Small intestine (tissue), 7 donors: ENCODE data around the gene AATF. TPM values are rescaled to one million over a fixed set of nuclear protein-coding genes. Genes with fewer than 3 reads are reported as not detected.

Source experiments
- DNase-seq, 2 donors: peaks; one replicate each; pipeline versions ENCODE4 v3.0.0 to v3.0.0-alpha.2; 2013
- FAIRE-seq: peaks from 2 replicates; lab custom pipeline; 2012; peaks lifted over from hg19 to GRCh38; lab: Jason Lieb, UNC
- H3K27ac ChIP-seq, 3 donors: one replicate each; pipeline ENCODE4 v1.5.1; 2013; ENCODE audit warnings: low read length in 2 of 3, mild to moderate bottlenecking in 2 of 3, control low read depth in 1 of 3, inconsistent platforms in 1 of 3, low read depth in 1 of 3, moderate library complexity in 1 of 3
- H3K27me3 ChIP-seq, 3 donors: one replicate each; pipeline ENCODE4 v1.6.1; 2013; ENCODE audit warnings: low read length in 3 of 3, inconsistent platforms in 1 of 3; ENCODE audit not compliant: control insufficient read depth in 3 of 3, insufficient read depth in 3 of 3
- H3K36me3 ChIP-seq, 3 donors: one replicate each; pipeline ENCODE4 v1.6.1; 2013; ENCODE audit warnings: low read length in 3 of 3, inconsistent platforms in 1 of 3, low read depth in 1 of 3, mild to moderate bottlenecking in 1 of 3, moderate library complexity in 1 of 3; ENCODE audit not compliant: control insufficient read depth in 3 of 3, insufficient read depth in 2 of 3
- H3K4me1 ChIP-seq, 3 donors: one replicate each; pipeline ENCODE4 v1.6.1; 2013; ENCODE audit warnings: low read length in 2 of 3, inconsistent platforms in 1 of 3, low read depth in 1 of 3, mild to moderate bottlenecking in 1 of 3, moderate library complexity in 1 of 3; ENCODE audit not compliant: control insufficient read depth in 3 of 3, insufficient read depth in 2 of 3
- H3K4me3 ChIP-seq, 3 donors: one replicate each; pipeline ENCODE4 v1.5.1; 2013; ENCODE audit warnings: low read length in 3 of 3, control low read depth in 1 of 3, inconsistent platforms in 1 of 3, low read depth in 1 of 3, mild to moderate bottlenecking in 1 of 3, moderate library complexity in 1 of 3
- H3K9me3 ChIP-seq, 2 donors: one replicate each; pipeline ENCODE4 v1.6.1; 2013; ENCODE audit warnings: low read depth in 1 of 2, low read length in 1 of 2; ENCODE audit not compliant: control insufficient read depth in 2 of 2, insufficient read depth in 1 of 2
- WGBS, 3 donors: extraction: QIAGEN DNeasy Blood & Tissue Kit; methylation state at CpG; one replicate each; pipeline ENCODE4 v1.1.7; 2013; 5-methylcytosine and 5-hydroxymethylcytosine counted together
- polyA plus RNA-seq, 4 donors: library from polyadenylated mRNA; stranded (reverse) in 3 of 4; unstranded in 1 of 4; fragments of 200-250 nt in 3 of 4; fragments of 120-200 nt in 1 of 4; gene quantifications; one replicate each; pipeline versions ENCODE4 v1.2.1 to v1.2.3, GENCODE V29; 2013
- donor health status: healthy with polysubstance abuse.
- donor health status: control.
- donor health status: control.
- donor health status: Bipolar disorder and iron deficiency.
- donor health status: healthy.

AATF gene
- polyA plus RNA-seq, 4 donors = 33.2 to 50.5 (median 36.0) TPM

DNA sequence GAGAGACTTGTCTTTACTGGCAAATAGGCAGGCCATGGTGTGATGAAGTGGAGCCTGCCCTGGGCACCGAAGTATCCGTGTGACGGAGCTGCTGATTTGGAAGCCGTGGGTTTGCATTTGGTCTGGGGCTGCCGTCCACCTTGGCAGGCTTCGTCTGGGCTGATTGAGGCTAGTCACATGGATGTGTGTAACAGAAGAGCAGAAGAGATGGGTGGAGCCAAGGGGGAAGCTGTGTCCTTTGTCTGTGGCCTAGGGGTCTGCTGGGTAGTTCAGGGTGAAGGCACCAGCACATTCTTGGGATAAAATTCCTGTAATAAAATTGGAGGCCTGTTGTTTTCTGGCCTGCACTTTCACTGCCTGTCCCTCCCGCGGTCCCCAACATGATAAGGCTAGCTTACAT, 106.1 kb downstream of the AATF start:
- 89 to 94% (median 93%) methylated on average over 8 of the region's 8 CpGs for WGBS, 3 donors
- Histone ChIP-seq H3K4me1 (peaks cover 0 to 35% (median 8%) of the 10 kb centered on the region in 3 donors), H3K36me3 (peaks cover 2 to 36% (median 3%) of the 10 kb centered on the region in 3 donors), H3K27me3 (no peaks in the 10 kb centered on the region), H3K27ac (no peak overlapping the region), H3K9me3 (no peaks in the 10 kb centered on the region), H3K4me3 (no peak overlapping the region)
- DNase-seq (no peak), FAIRE-seq (no peak)

DNA sequence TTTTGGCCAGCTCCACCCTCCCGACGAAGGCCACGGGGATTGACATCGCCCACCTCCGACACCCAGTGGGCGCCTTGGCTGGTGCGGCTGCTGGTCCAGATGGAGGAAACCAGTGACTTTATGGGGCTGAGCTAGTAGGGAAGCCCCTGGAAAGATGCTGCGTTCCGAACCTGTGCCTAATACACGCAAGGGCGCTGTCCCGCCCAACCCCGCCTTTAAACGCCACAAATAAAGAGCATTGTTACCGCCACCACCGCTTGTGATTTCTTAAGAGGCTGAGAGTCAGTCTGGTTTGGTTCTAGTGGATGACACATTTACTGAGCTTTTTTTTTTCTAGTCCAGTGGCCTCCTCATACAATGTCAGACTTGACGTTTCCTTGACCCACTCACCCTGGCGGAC, 107.9 kb downstream of the AATF start:
- no peaks in the 10 kb centered on the region for H3K9me3 ChIP-seq
- no peak overlapping the region for H3K4me3 ChIP-seq
- FAIRE-seq = no peak
- H3K27ac ChIP-seq = no peak overlapping the region
- H3K4me1 ChIP-seq = peaks cover 0 to 33% (median 8%) of the 10 kb centered on the region in 3 donors
- DNase-seq = no peak
- H3K36me3 ChIP-seq = peaks cover 2 to 33% (median 3%) of the 10 kb centered on the region in 3 donors
- H3K27me3 ChIP-seq = no peaks in the 10 kb centered on the region
- WGBS, 3 donors = 94 to 97% (median 97%) methylated on average over 18 of the region's 18 CpGs

DNA sequence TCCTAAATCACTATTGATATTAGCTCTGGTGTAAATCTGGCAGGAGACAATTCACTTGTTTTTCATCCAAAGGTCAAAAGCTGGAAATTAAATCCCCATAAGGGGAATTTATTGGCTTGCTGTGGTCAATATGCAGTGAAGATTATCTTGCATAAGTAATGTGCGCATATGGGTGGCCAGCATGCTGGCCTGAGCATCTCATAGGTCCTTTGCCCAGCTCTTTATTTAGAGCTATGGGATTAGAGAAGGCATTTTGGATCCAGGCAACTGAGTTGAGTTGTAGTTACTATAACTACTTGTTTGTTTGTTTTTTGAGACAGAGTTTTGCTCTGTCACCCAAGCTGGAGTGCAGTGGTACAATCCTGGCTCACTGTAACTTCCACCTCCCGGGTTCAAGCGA, 110.7 kb downstream of the AATF start:
- WGBS, 3 donors = 94 to 98% (median 96%) methylated on average over 3 of the region's 3 CpGs
- FAIRE-seq = no peak
- H3K4me3 ChIP-seq = no peak overlapping the region

DNA sequence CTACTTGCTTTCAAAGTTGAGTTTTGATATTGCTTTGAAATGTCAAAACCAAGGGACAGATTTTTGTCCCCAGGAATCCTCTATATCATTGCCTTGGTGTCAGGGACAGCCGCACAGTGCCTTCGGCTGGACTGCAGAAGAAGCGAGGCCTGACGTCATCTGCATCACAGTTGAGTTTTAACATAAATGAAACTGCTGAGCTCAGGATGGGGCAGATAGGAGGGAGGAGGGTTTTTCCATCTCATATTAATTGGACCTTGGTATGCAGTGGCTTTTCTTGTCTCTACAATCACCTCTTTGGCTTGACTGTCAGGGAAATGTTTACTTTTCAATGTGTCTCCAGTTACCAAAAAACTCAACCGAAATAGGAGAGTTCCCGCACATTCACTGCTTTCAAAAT, 111.3 kb downstream of the AATF start:
- Histone ChIP-seq H3K4me1 (peaks cover 0 to 22% (median 0%) of the 10 kb centered on the region in 3 donors), H3K4me3 (no peak overlapping the region), H3K9me3 (no peaks in the 10 kb centered on the region), H3K27ac (peak overlapping the region in 1 of 3 donors; percentile 66), H3K36me3 (peaks cover 2 to 22% (median 3%) of the 10 kb centered on the region in 3 donors), H3K27me3 (no peaks in the 10 kb centered on the region)
- 80 to 84% (median 82%) methylated on average over 6 of the region's 6 CpGs for WGBS, 3 donors
- peak in 1 of 2 donors; percentile 62 for DNase-seq
- no peak for FAIRE-seq

More for the DNA sequence above, 110.7 kb downstream of the AATF start:
- H3K36me3 ChIP-seq = peaks cover 2 to 28% (median 3%) of the 10 kb centered on the region in 3 donors
- H3K4me1 ChIP-seq = peaks cover 0 to 22% (median 0%) of the 10 kb centered on the region in 3 donors
- no peak overlapping the region for H3K27ac ChIP-seq
- H3K9me3 ChIP-seq = no peaks in the 10 kb centered on the region
- no peak for DNase-seq
- H3K27me3 ChIP-seq = no peaks in the 10 kb centered on the region

DNA sequence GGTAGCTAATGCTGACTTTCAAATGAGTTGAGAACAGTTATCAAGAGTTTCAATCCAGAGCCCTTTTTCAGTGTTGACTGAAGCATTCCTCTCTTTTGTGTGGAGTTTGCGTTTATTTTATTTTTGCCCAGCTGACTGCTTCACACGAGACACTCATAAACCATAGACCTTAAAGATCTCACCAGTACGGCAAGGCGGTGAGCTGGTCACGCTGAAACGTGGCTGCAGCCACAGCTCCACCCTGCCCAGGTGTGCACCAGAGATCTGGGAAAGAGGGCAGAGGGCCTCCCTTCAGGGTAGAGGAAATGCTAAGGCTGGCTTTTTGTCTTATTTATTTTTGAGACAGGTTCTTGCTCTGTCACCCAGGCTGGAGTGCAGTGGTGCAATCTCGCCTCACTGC, 112.2 kb downstream of the AATF start:
- Histone ChIP-seq H3K9me3 (no peaks in the 10 kb centered on the region), H3K4me3 (no peak overlapping the region), H3K27ac (peak overlapping the region in 1 of 3 donors; percentile 66), H3K4me1 (peaks cover 0 to 31% (median 0%) of the 10 kb centered on the region in 3 donors), H3K36me3 (peaks cover 0 to 18% (median 2%) of the 10 kb centered on the region in 3 donors), H3K27me3 (no peaks in the 10 kb centered on the region)
- WGBS, 3 donors = 18 to 34% (median 30%) methylated on average over 7 of the region's 7 CpGs
- DNase-seq (peak; percentile 32 to 82), FAIRE-seq (no peak)

DNA sequence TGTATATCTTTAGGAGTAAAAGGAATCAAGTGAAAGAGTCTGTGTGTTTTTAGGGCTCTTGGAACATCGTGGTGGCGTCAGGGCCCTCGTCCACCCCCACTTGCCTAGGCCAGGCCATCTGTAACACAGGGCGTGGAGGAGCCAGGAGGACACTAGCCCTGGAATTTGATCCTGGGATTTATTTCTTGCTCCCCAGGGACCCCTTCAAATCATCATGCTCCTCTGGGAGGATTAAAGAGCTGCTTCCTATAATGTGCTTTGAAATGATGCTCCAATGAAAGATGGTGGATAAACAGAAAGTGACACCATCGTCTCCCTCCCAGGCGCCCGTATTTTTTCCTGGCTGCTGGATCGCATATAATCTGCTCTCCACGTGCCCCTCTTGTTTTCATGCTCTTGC, 113.3 kb downstream of the AATF start:
- peaks cover 0 to 12% (median 0%) of the 10 kb centered on the region in 3 donors for H3K36me3 ChIP-seq
- 77 to 87% (median 84%) methylated on average over 9 of the region's 9 CpGs for WGBS, 3 donors
- no peak overlapping the region for H3K4me3 ChIP-seq
- H3K4me1 ChIP-seq = peaks cover 0 to 41% (median 6%) of the 10 kb centered on the region in 3 donors
- DNase-seq (no peak), FAIRE-seq (no peak)
- H3K9me3 ChIP-seq = no peaks in the 10 kb centered on the region
- no peaks in the 10 kb centered on the region for H3K27me3 ChIP-seq
- no peak overlapping the region for H3K27ac ChIP-seq

DNA sequence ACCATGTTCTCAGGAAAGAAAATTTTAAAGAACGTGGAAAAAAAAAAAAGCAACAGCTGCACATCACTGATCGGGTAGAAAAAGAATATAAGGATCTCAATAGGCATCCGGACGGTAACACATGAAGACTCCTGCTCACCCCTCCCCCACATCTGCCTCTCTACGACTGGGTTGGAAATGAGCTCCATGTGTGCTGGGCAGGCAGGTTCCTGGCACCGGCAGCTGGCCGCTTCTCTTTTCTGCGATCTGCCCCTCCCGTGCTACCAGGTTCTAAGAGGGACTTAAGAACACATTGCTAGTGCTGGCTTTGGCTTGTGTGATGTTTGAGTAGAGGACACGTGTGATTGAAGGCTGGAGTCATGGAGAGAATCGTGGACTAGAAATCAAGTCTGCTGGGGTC, 115.5 kb downstream of the AATF start:
- H3K4me1 ChIP-seq = peaks cover 0 to 60% (median 6%) of the 10 kb centered on the region in 3 donors

DNA sequence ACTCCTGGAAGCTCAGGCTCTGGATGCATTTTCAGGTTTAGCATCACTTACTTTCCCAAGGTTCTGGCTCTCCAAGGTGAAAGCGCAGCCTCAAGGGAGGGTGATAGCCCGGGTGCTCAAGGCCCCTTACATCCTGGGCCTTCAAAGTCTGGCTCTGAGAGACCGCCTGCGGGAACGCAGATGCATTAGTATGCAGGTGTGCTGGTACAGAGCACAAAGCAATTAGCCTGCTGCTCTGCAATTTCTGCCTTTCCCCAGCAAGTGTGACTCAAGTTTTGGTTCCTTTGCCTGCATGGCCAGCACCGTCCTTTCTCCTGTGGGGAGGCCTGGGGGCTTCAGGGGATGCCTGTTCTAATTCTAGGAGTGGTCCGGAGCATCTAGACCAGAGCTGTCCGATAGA, 116.2 kb downstream of the AATF start:
- 85 to 93% (median 89%) methylated on average over 8 of the region's 8 CpGs for WGBS, 3 donors
- no peak for FAIRE-seq
- H3K4me1 ChIP-seq = peaks cover 0 to 56% (median 6%) of the 10 kb centered on the region in 3 donors

More for the DNA sequence above, 115.5 kb downstream of the AATF start:
- H3K27ac ChIP-seq = no peak overlapping the region
- WGBS, 3 donors = 73 to 81% (median 79%) methylated on average over 11 of the region's 11 CpGs
- no peaks in the 10 kb centered on the region for H3K27me3 ChIP-seq
- DNase-seq (no peak), FAIRE-seq (no peak)
- H3K4me3 ChIP-seq = no peak overlapping the region
- no peaks in the 10 kb centered on the region for H3K36me3 ChIP-seq
- no peaks in the 10 kb centered on the region for H3K9me3 ChIP-seq

More for the DNA sequence above, 116.2 kb downstream of the AATF start:
- Histone ChIP-seq H3K9me3 (no peaks in the 10 kb centered on the region), H3K4me3 (no peak overlapping the region), H3K27ac (no peak overlapping the region), H3K27me3 (no peaks in the 10 kb centered on the region), H3K36me3 (no peaks in the 10 kb centered on the region)
- no peak for DNase-seq
